HEK293 (cell line): ENCODE results near the gene PPDPF.
A peak's percentile ranks its signal among the peaks of the same experiment; 100 is the strongest.

Experiments
- CTCF ChIA-PET: fragments of 350-600 bp; formaldehyde crosslinking; extraction: SDS; loops from one replicate; lab custom pipeline; 2021; ENCODE audit warnings: antibody characterized with exemption; lab: Yijun Ruan, JAX
- POLR2A ChIA-PET: fragments of 300-600 bp; formaldehyde crosslinking; extraction: SDS; loops from one replicate; lab custom pipeline; 2020; ENCODE audit warnings: antibody characterized with exemption, inconsistent platforms; lab: Yijun Ruan, JAX
- H3K27ac ChIP-seq: fragments of 200-500 bp; sonication (Bioruptor generic); 2 replicates; pipeline ENCODE4 v1.5.1; 2014; ENCODE audit warnings: low read depth, low read length, control low read depth, inconsistent platforms; ENCODE audit errors: extremely low read depth
- H3K36me3 ChIP-seq, 2 experiments: fragments of 200-500 bp in 1 of 2; sonication (Bioruptor generic) in 1 of 2; 1 replicate in 1 of 2; 2 replicates in 1 of 2; pipeline ENCODE4 v1.5.1; 2014 to 2017; ENCODE audit warnings: inconsistent platforms in 2 of 2, low read length in 2 of 2; ENCODE audit not compliant: control insufficient read depth in 2 of 2, insufficient read depth in 1 of 2
- H3K4me1 ChIP-seq: fragments of 200-500 bp; sonication (Bioruptor generic); 2 replicates; pipeline ENCODE4 v1.5.1; 2014; ENCODE audit warnings: mild to moderate bottlenecking, low read length, inconsistent platforms; ENCODE audit not compliant: control insufficient read depth, insufficient read depth
- H3K4me3 ChIP-seq: 2 replicates; pipeline ENCODE4 v1.5.1; 2011; ENCODE audit warnings: low read depth, mild to moderate bottlenecking, control low read depth, low read length, moderate library complexity
- H3K9me3 ChIP-seq: fragments of 200-500 bp; sonication (Bioruptor generic); 2 replicates; pipeline ENCODE4 v1.5.1; 2014; ENCODE audit warnings: low read depth, low read length, inconsistent platforms; ENCODE audit not compliant: control insufficient read depth, insufficient read depth
- FEZF1 ChIP-seq: fragments of 450-650 bp; formaldehyde crosslinking; IDR thresholded peaks from 2 replicates; pipeline ENCODE4 v1.5.1; 2016; ENCODE audit warnings: missing biosample characterization, missing genetic modification characterization
- GLIS2 ChIP-seq: fragments of 450-650 bp; formaldehyde crosslinking; IDR thresholded peaks from 2 replicates; pipeline ENCODE4 v1.5.1; 2016; ENCODE audit warnings: missing biosample characterization, missing genetic modification characterization
- KLF7 ChIP-seq: fragments of 450-650 bp; formaldehyde crosslinking; IDR thresholded peaks from 2 replicates; pipeline ENCODE4 v1.5.1; 2016; ENCODE audit warnings: missing biosample characterization, missing genetic modification characterization, borderline replicate concordance
- MEIS1 ChIP-seq: sonication (generic); formaldehyde crosslinking; IDR thresholded peaks from 2 replicates; pipeline ENCODE4 v1.8.1; 2022; ENCODE audit warnings: missing genetic modification reagents, mild to moderate bottlenecking, borderline replicate concordance
- OSR2 ChIP-seq: fragments of 450-650 bp; formaldehyde crosslinking; IDR thresholded peaks from 2 replicates; pipeline ENCODE4 v1.5.1; 2016; ENCODE audit warnings: missing biosample characterization, missing genetic modification characterization
- ZBTB8A ChIP-seq: fragments of 450-650 bp; formaldehyde crosslinking; IDR thresholded peaks from 2 replicates; pipeline ENCODE4 v1.5.1; 2016; ENCODE audit warnings: missing biosample characterization, missing genetic modification characterization
- ZIC2 ChIP-seq: fragments of 450-650 bp; formaldehyde crosslinking; IDR thresholded peaks from 2 replicates; pipeline ENCODE4 v1.5.1; 2016; ENCODE audit warnings: missing biosample characterization, missing genetic modification characterization
- ZNF311 ChIP-seq: fragments of 450-650 bp; formaldehyde crosslinking; IDR thresholded peaks from 2 replicates; pipeline ENCODE4 v1.5.1; 2017; ENCODE audit warnings: missing biosample characterization, missing genetic modification characterization, borderline replicate concordance
- ZNF341 ChIP-seq: fragments of 450-650 bp; formaldehyde crosslinking; IDR thresholded peaks from 2 replicates; pipeline ENCODE4; 2016; ENCODE audit warnings: low read depth, missing biosample characterization, missing genetic modification characterization
- ZNF521 ChIP-seq: fragments of 450-650 bp; formaldehyde crosslinking; IDR thresholded peaks from 2 replicates; pipeline ENCODE4 v1.5.1; 2017; ENCODE audit warnings: missing biosample characterization, mild to moderate bottlenecking, missing genetic modification characterization
- ZNF558 ChIP-seq: fragments of 450-650 bp; formaldehyde crosslinking; IDR thresholded peaks from 2 replicates; pipeline ENCODE4 v1.5.1; 2016; ENCODE audit warnings: missing biosample characterization, missing genetic modification characterization
- ZNF560 ChIP-seq: fragments of 450-650 bp; formaldehyde crosslinking; IDR thresholded peaks from 2 replicates; pipeline ENCODE4 v1.5.1; 2017; ENCODE audit warnings: missing biosample characterization, missing genetic modification characterization, borderline replicate concordance
- ZNF600 ChIP-seq: fragments of 450-650 bp; formaldehyde crosslinking; IDR thresholded peaks from 2 replicates; pipeline ENCODE4 v1.5.1; 2016; ENCODE audit warnings: missing biosample characterization, missing genetic modification characterization
- ZNF747 ChIP-seq: fragments of 450-650 bp; formaldehyde crosslinking; IDR thresholded peaks from 2 replicates; pipeline ENCODE4 v1.5.1; 2016; ENCODE audit warnings: missing biosample characterization, missing genetic modification characterization
- ZNF785 ChIP-seq: fragments of 450-650 bp; formaldehyde crosslinking; IDR thresholded peaks from 2 replicates; pipeline ENCODE4 v1.5.1; 2016; ENCODE audit warnings: missing biosample characterization, missing genetic modification characterization
- TF ChIP-seq, protein P1 (sequence below): fragments of 450-650 bp; formaldehyde crosslinking; IDR thresholded peaks from 2 replicates; pipeline ENCODE4 v1.5.1; 2016; ENCODE audit warnings: missing biosample characterization, missing genetic modification characterization
- TF ChIP-seq, protein P2 (sequence below): fragments of 450-650 bp; formaldehyde crosslinking; IDR thresholded peaks from 2 replicates; pipeline ENCODE4 v1.5.1; 2016; ENCODE audit warnings: missing biosample characterization, missing genetic modification characterization
- TF ChIP-seq, protein P3 (sequence below): fragments of 450-650 bp; formaldehyde crosslinking; IDR thresholded peaks from 2 replicates; pipeline ENCODE4 v1.5.1; 2016; ENCODE audit warnings: missing biosample characterization, missing genetic modification characterization
- TF ChIP-seq, protein P4 (sequence below): fragments of 450-650 bp; formaldehyde crosslinking; IDR thresholded peaks from 2 replicates; pipeline ENCODE4 v1.5.1; 2016; ENCODE audit warnings: missing biosample characterization, missing genetic modification characterization
- TF ChIP-seq, protein P5 (sequence below): fragments of 450-650 bp; formaldehyde crosslinking; IDR thresholded peaks from 2 replicates; pipeline ENCODE4 v1.5.1; 2016; ENCODE audit warnings: missing biosample characterization, missing genetic modification characterization

PPDPF gene

DNA sequence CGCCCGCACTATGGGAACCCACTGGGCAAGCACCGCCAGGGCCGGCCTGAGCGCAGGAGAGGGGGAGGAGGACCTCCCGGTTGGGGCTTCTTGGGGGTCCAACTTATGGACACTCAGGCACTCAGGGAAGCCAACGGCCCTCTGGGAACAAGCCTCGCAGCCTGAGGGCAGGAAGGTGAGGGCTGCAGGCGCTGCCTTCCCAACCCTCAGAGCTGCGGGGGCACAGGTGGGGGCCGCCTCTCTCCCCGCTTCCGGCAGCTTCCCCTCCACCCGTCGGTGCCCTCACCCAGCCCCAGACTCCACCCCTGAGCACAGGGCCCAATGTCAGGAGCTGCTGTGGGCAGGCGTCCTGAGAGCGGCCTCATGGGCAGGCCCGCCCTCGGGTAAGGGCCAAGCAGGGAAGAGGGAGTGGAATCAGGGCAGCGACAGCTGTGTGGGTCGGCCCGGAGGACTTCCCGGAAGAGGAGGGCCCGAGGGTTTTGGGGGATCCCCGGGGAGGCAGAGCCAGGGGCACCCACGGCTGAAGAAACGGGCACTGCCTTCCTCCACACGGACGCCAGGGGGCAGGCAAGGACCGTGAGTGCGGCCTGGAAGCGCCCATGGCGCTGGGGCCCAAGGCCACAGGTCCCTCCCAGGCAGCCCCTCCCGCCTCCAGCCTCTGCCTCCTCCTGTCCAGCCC lies 17.1 kb downstream of the PPDPF start (continued):
- peak; percentile 83 for TF ChIP-seq ZNF341 (tag by site-specific recombination)
- no peak for TF ChIP-seq MEIS1 (CRISPR knock-in tag)
- TF ChIP-seq, all 188 proteins: peak for 62

DNA sequence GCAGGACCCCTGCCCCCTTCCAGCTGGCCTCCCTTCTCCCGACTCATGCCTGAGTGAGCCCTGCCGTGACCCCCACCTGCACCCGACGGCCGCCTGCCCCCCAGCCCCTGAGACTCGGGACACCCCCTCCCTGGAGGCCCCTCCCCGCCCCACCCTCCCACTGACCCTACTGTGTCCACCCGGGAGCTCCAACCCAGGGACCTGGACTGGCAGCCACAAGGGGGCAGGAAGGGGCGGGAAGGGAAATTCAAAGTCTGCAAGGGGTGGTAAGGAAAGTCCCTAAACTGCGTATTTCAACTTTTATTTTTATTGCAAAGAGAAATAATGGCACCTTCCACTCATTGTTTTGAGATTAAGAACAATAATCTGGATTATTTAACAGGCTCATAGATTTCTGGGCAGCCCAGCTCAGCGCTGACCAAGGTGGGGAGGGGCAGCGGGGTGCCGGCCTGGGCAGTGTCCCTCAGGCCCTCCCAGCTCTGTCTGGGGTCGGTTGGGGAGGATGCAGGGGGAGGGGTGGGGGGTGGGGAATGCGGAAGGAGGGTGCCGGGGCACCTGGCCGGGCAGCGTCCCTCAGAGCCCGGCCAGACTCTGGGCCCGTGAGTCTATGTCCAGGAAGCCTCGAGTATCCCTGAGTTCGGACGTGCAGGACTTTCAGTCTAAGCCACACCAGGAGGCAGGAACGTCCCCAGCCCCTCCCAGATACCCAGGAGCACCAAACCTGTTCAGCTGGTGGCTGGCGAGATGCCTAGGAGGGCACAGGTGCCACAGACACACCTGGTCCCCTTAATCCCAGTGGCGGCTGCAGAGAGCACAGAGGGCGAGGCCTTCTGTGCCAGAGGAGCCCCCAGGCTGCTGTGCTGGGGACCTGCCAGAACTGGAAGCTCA lies 17.9 kb downstream of the PPDPF start:
- Histone ChIP-seq H3K27ac (no peak overlapping the region), H3K9me3 (no peaks in the 10 kb centered on the region), H3K4me3 (peak overlapping the region; percentile 23), H3K4me1 (no peaks in the 10 kb centered on the region), H3K36me3 (no peaks in the 10 kb centered on the region)
- POLR2A ChIA-PET = interaction anchor here (0.6 to 3.2 kb wide), 8 partner anchors 17 to 583 kb away, joined by 3 to 12 read pairs (median 4); partner anchors contain the start of gene HELZ2
- CTCF ChIA-PET = interaction anchor here (0.5 to 2.5 kb wide), 21 partner anchors 8 to 582 kb away, joined by 3 to 9 read pairs (median 4); partner anchors contain the start of genes PRPF6 and SAMD10
- TF ChIP-seq ZNF521 (tag by site-specific recombination) (no peak), FEZF1 (tag by site-specific recombination) (no peak), OSR2 (no peak), GLIS2 (peak; percentile 6; the same call in 1 of the 2 replicates), ZNF747 (tag by site-specific recombination) (no peak), ZNF311 (no peak), ZBTB8A (peak; percentile 4), ZNF600 (tag by site-specific recombination) (peak; percentile 4; the same call in 1 of the 2 replicates), KLF7 (tag by site-specific recombination) (peak; percentile 3; the same call in 1 of the 2 replicates), ZNF558 (tag by site-specific recombination) (no peak), ZNF785 (no peak), ZIC2 (tag by site-specific recombination) (0 out of 2 replicates have a peak, but pooled peaks have one; percentile 42), ZNF560 (no peak)
- TF ChIP-seq, protein P1, sequence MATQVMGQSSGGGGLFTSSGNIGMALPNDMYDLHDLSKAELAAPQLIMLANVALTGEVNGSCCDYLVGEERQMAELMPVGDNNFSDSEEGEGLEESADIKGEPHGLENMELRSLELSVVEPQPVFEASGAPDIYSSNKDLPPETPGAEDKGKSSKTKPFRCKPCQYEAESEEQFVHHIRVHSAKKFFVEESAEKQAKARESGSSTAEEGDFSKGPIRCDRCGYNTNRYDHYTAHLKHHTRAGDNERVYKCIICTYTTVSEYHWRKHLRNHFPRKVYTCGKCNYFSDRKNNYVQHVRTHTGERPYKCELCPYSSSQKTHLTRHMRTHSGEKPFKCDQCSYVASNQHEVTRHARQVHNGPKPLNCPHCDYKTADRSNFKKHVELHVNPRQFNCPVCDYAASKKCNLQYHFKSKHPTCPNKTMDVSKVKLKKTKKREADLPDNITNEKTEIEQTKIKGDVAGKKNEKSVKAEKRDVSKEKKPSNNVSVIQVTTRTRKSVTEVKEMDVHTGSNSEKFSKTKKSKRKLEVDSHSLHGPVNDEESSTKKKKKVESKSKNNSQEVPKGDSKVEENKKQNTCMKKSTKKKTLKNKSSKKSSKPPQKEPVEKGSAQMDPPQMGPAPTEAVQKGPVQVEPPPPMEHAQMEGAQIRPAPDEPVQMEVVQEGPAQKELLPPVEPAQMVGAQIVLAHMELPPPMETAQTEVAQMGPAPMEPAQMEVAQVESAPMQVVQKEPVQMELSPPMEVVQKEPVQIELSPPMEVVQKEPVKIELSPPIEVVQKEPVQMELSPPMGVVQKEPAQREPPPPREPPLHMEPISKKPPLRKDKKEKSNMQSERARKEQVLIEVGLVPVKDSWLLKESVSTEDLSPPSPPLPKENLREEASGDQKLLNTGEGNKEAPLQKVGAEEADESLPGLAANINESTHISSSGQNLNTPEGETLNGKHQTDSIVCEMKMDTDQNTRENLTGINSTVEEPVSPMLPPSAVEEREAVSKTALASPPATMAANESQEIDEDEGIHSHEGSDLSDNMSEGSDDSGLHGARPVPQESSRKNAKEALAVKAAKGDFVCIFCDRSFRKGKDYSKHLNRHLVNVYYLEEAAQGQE (tag by site-specific recombination) = 0 out of 2 replicates have a peak, but pooled peaks have one; percentile 4
- TF ChIP-seq, protein P2, sequence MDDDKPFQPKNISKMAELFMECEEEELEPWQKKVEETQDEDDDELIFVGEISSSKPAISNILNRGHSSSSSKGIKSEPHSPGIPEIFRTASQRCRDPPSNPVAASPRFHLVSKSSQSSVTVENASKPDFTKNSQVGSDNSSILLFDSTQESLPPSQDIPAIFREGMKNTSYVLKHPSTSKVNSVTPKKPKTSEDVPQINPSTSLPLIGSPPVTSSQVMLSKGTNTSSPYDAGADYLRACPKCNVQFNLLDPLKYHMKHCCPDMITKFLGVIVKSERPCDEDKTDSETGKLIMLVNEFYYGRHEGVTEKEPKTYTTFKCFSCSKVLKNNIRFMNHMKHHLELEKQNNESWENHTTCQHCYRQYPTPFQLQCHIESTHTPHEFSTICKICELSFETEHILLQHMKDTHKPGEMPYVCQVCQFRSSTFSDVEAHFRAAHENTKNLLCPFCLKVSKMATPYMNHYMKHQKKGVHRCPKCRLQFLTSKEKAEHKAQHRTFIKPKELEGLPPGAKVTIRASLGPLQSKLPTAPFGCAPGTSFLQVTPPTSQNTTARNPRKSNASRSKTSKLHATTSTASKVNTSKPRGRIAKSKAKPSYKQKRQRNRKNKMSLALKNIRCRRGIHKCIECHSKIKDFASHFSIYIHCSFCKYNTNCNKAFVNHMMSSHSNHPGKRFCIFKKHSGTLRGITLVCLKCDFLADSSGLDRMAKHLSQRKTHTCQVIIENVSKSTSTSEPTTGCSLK (tag by site-specific recombination) = no peak
- TF ChIP-seq, protein P3, sequence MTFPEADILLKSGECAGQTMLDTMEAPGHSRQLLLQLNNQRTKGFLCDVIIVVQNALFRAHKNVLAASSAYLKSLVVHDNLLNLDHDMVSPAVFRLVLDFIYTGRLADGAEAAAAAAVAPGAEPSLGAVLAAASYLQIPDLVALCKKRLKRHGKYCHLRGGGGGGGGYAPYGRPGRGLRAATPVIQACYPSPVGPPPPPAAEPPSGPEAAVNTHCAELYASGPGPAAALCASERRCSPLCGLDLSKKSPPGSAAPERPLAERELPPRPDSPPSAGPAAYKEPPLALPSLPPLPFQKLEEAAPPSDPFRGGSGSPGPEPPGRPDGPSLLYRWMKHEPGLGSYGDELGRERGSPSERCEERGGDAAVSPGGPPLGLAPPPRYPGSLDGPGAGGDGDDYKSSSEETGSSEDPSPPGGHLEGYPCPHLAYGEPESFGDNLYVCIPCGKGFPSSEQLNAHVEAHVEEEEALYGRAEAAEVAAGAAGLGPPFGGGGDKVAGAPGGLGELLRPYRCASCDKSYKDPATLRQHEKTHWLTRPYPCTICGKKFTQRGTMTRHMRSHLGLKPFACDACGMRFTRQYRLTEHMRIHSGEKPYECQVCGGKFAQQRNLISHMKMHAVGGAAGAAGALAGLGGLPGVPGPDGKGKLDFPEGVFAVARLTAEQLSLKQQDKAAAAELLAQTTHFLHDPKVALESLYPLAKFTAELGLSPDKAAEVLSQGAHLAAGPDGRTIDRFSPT (tag by site-specific recombination) = 0 out of 2 replicates have a peak, but pooled peaks have one; percentile 39
- TF ChIP-seq, protein P4, sequence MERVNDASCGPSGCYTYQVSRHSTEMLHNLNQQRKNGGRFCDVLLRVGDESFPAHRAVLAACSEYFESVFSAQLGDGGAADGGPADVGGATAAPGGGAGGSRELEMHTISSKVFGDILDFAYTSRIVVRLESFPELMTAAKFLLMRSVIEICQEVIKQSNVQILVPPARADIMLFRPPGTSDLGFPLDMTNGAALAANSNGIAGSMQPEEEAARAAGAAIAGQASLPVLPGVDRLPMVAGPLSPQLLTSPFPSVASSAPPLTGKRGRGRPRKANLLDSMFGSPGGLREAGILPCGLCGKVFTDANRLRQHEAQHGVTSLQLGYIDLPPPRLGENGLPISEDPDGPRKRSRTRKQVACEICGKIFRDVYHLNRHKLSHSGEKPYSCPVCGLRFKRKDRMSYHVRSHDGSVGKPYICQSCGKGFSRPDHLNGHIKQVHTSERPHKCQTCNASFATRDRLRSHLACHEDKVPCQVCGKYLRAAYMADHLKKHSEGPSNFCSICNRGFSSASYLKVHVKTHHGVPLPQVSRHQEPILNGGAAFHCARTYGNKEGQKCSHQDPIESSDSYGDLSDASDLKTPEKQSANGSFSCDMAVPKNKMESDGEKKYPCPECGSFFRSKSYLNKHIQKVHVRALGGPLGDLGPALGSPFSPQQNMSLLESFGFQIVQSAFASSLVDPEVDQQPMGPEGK = 0 out of 2 replicates have a peak, but pooled peaks have one; percentile 9
- TF ChIP-seq, protein P5, sequence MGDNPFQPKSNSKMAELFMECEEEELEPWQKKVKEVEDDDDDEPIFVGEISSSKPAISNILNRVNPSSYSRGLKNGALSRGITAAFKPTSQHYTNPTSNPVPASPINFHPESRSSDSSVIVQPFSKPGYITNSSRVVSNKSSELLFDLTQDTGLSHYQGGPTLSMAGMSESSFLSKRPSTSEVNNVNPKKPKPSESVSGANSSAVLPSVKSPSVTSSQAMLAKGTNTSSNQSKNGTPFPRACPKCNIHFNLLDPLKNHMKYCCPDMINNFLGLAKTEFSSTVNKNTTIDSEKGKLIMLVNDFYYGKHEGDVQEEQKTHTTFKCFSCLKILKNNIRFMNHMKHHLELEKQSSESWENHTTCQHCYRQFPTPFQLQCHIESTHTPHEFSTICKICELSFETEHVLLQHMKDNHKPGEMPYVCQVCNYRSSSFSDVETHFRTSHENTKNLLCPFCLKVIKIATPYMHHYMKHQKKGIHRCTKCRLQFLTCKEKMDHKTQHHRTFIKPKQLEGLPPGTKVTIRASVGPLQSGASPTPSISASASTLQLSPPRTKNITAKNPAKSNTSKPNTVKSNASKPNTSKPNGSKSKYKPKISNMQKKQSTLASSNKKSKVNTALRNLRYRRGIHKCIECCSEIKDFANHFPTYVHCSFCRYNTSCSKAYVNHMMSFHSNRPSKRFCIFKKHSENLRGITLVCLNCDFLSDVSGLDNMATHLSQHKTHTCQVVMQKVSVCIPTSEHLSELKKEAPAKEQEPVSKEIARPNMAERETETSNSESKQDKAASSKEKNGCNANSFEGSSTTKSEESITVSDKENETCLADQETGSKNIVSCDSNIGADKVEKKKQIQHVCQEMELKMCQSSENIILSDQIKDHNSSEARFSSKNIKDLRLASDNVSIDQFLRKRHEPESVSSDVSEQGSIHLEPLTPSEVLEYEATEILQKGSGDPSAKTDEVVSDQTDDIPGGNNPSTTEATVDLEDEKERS (tag by site-specific recombination) = no peak
